Activated T-cell treated with anti-CD3 and anti-CD28 coated beads for 24 hours (primary cell): Measurements from ENCODE around the gene PSMB7.

Experiments
- DNase-seq: peaks from one replicate; pipeline ENCODE4 v3.0.0-alpha.2; 2020; ENCODE audit warnings: low read depth

Gene PSMB7

GRCh38 chr9:124381170-124381945 is 33.9 kb downstream of the PSMB7 start:
- DNase-seq = no peak

GRCh38 chr9:124377551-124378406 is 37.5 kb downstream of the PSMB7 start:
- DNase-seq = no peak

GRCh38 chr9:124376329-124376728 is 38.9 kb downstream of the PSMB7 start:
- DNase-seq = no peak

GRCh38 chr9:124375726-124376125 is 39.5 kb downstream of the PSMB7 start:
- no peak for DNase-seq

- DNase-seq = no peak
These were observed 41.4 kb downstream of the PSMB7 start for GRCh38 chr9:124373851-124374250.

- DNase-seq = no peak
These were observed 41.9 kb downstream of the PSMB7 start for GRCh38 chr9:124373386-124373785.

- DNase-seq = no peak
These were observed 43.2 kb downstream of the PSMB7 start for GRCh38 chr9:124372038-124372437.

- no peak for DNase-seq
These were observed 44.2 kb downstream of the PSMB7 start for GRCh38 chr9:124370896-124371582.

- DNase-seq = no peak
These were observed 45.9 kb downstream of the PSMB7 start for GRCh38 chr9:124369231-124369797.

- DNase-seq = no peak
These were observed 46.5 kb downstream of the PSMB7 start for GRCh38 chr9:124368692-124369091.

GRCh38 chr9:124366476-124367220 is 48.6 kb downstream of the PSMB7 start:
- no peak for DNase-seq

- no peak for DNase-seq
These were observed 50.2 kb downstream of the PSMB7 start for GRCh38 chr9:124365036-124365435.

- no peak for DNase-seq
These were observed 51.1 kb downstream of the PSMB7 start for GRCh38 chr9:124364141-124364540.

GRCh38 chr9:124363326-124364096 is 51.7 kb downstream of the PSMB7 start:
- DNase-seq = no peak

- DNase-seq = no peak
These were observed 54.1 kb downstream of the PSMB7 start for GRCh38 chr9:124361128-124361527.

GRCh38 chr9:124359855-124360678 is 55.2 kb downstream of the PSMB7 start:
- no peak for DNase-seq

GRCh38 chr9:124359426-124359825 is 55.8 kb downstream of the PSMB7 start:
- DNase-seq = no peak

- DNase-seq = no peak
These were observed 56.6 kb downstream of the PSMB7 start for GRCh38 chr9:124358631-124359030.

- DNase-seq = no peak
These were observed 57.4 kb downstream of the PSMB7 start for GRCh38 chr9:124357721-124358361.
